T-helper 1 cell (primary cell): ENCODE data around the gene CHRNA5.
"Not testable (repeated sequence)": the region's sequence is repeated elsewhere in the genome, so short reads cannot be mapped to it uniquely, and the experiment has no call there.

Experiments
- DNase-seq, 5 donors: peaks; one replicate each; pipeline ENCODE4 v3.0.0-alpha.2; 2012 to 2020
- total RNA-seq, 4 donors: gene quantifications; one replicate each; lab custom pipeline; 2026; lab: John Stamatoyannopoulos, UW

The CHRNA5 gene
- 0 to 0.80 (median 0.43) reads per million in 4 donors for total RNA-seq

DNA sequence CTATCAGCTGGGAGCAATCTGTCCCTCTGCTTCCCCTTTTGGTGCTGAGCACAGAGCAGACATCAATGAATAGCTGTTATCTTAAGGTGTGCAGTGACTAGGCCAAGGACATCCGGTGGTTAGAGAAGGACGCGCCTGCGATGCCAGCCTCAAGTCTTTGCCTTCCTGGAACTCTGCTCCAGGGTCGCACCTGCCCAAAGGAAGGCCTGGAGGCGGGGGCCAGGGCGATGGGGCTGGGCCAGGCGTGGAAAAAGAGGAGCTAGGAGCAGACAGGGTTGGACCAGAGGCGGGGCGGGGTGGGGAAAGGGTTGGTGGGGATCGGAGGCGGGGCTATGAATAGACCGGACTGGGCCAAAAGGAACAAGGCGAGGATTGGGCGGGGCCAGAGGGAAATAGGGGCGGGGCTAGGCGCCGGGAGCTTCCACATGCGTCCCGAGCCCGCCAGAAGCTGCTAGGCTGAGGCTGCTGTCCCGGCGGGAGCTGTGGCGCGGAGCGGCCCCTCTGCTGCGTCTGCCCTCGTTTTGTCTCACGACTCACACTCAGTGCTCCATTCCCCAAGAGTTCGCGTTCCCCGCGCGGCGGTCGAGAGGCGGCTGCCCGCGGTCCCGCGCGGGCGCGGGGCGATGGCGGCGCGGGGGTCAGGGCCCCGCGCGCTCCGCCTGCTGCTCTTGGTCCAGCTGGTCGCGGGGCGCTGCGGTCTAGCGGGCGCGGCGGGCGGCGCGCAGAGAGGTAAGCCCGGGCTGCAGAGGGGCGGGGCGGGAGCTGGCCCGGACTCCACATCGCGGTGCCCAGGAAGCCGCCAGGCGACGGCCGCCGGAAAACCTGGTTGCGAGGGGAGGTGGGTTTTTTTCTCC lies at the start of gene CHRNA5:
Gene CHRNA5 (plus strand): TSS at position 424 of the 854 bp plus-strand sequence. CDS start 200 bp downstream, at position 624.
- peak; percentile 48 to 76 (median 61) for DNase-seq

DNA sequence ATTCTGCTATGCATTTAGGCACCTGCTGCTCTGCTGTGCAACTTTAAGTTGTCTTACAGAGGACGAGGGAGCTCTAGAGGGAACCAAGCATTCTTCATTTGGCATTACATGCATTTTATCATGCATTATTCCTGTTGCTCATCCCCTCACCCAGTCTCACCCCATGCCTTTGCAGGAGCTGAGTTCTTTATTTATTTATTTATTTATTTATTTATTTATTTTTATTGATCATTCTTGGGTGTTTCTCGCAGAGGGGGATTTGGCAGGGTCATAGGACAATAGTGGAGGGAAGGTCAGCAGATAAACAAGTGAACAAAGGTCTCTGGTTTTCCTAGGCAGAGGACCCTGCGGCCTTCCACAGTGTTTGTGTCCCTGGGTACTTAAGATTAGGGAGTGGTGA lies 45.3 kb upstream of the CHRNA5 start:
- not testable (repeated sequence) for DNase-seq

DNA sequence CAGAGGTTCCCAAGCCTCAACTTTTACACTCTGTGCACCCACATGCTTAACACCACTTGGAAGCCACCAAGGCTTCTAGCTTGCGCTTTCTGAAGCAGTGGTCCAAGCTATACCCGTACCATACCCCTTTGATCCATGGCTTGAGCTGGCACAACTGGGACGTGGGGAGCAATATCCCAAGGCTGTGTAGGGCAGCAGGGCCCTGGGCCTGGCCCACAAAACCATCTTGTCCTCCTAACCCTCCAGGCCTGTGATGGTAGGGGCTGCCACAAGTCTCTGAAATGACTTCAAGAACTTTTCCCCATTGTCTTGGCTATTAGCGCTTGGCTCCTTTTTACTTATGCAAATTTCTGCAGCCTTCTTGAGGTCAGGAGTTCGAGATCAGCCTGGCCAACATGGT lies 41.1 kb upstream of the CHRNA5 start:
- DNase-seq: no peak

DNA sequence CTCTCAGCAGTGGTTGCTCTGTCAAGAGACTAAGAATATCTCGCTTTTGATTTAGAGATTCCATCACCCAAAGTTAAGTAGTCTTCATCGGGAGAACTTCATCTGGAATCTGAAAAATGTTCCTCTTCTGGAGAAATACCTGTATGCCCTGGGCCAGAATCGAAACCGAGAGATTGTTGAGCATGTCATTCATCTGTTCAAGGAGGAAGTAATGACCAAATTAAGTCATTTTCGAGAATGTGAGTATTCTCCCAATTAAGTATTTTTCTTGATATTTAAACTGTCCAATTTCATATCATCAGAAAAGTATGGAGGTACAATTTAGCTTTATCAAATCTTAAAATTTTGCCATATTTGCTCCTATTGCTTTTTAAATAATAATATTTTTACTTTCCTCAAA lies 38.0 kb upstream of the CHRNA5 start:
- DNase-seq: no peak

DNA sequence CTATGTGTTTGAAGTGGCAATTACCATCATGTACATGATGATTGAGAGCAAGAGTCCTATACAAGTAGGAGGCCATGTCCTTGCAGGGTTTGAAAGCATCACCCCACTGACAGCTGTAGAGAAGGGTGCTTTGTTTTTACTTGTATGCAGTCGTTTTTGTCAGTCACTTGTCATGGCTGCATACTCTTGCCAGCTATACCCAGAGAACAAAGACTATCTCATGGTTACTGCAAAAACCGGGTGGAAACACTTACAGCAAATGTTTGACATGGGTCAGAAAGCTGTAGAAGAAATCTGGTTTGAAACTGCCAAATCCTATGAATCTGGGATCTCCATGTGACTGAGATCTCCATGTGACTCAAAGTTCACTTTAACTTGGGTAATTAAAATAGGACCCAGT lies 32.0 kb upstream of the CHRNA5 start:
- DNase-seq: no peak

DNA sequence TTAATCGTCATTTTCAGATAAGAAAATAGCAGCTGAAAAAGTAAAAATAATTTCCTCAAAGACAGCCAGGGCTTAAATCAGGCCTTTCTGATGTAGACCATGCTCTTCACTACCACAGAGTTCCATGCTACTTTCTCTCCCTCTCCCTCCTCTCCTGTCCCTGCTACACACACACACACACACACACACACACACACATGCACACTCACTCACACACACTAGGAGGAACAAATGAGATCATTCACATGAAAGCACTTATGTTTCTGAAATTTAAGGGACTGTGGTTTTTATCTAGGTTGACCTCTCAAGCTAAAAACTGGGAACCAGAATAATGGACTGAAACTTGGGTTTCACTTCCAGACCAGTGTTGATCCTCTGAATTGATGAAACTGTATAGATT lies 29.2 kb upstream of the CHRNA5 start:
- no peak for DNase-seq

DNA sequence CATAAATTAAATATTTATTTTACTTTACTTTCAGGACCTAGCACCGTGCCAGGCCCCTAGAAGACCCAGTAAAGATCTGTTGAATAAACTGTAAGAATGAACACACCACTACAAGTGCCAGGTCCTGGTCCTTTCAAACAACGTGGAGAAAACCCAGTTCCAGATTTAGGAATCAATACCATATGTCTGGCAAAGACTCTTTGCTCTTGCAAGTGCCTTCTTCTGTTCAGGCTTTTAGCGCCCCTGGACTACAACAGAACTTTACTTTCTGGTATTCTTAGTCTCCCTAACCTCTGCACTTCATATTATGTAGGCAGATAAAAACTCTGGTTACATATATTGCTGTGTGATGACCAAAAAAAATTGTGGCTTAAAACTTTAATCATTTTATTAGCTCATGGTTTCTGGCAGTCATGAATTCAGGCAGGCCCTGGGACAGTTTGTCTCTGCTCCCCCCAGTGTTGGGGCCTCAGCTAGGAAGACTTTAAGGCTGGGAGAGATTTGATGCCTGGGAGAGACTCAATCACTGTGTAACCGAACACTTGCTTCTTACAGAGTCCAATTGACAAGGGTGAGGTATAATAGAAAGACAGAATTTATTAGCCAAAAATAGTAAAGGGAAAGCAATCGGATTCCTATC lies 27.9 kb upstream of the CHRNA5 start:
- DNase-seq: no peak

DNA sequence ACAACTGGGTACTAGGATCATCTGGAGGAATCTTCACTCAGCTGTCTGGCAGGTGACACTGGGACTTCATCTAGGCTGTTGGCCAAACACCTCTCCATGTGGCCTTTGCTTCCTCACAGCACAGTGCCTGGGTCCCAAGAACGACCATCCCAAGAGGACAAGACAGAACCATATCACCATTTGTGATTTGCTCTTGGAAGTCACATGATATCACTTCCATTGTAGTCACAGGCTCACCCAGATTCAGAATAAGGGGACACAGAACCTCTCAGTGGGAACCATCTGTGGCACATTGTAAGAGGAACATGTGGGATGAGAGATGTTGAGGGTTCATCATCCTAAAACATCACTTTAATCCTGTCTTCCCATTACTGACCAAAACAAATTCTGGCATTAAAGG lies 27.0 kb upstream of the CHRNA5 start:
- no peak for DNase-seq

DNA sequence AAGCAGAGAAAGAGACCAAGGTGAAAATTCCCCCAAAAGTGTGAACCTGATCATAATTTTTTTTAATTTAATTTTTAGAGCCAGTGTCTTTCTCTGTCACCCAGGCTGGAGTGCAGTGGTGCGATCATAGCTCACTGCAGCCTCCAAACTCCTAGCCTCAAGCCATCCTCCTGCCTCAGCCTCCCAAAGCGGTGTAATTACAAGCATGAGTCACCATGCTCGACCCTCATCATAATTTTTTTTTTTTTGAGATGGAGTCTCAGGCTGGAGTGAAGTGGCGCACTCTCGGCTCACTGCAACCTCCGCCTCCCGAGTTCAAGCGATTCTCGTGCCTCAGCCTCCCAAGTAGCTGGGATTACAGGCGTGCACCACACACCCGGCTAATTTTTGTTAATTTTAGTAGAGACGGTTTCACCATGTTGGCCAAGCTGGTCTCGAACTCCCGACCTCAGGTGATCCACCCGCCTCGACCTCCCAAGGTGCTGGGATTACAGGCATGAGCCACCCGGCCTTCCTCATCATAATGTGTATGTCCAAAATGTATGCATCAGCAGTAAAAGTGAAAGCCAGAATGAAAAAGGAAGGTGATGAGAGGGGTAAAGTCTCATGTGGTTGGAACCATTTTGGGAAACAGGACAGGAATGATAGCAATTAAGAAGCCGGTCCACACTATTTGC lies 25.7 kb upstream of the CHRNA5 start:
- DNase-seq: not testable (repeated sequence)

DNA sequence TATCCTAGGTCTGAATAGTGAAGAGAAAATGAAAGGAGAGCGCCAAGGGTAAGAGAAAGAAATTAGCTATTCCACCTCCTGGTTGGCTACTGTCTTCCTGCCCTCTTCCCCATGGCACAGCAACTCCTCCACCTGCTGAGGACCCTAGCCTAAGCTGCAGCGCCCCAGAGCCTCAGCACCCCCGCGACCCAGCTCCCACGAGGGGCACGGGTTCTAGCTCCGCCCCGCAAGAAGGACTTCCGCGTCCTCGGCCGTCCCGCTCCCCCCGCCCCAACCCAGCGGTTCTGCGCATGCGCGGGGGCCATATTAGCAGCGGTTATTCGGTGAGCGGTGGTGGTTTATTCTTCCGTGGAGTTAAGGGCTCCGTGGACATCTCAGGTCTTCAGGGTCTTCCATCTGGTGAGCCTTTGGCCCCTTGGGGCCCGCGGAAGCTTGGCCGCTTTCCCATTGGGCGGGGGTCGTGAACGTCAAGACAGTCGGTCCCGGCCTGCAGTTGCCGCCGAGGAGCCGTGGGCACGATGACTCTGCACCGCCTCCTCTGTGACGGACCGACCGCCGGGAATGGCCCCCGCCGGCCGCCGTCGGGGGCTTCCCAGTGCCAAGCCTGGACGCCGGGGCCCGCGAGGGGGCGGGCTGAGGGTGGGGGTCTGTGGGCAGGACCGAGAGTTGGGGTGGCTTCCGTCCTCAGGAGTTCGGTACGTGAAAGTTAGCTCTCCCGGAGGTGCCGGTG lies 25.0 kb upstream of the CHRNA5 start, which contains the start of gene PSMA4:
Gene PSMA4 (plus strand): TSS at position 304 of the 730 bp plus-strand sequence. CDS start 1,484 bp downstream, outside the sequence.
- DNase-seq: peak; percentile 86 to 93 (median 90)

DNA sequence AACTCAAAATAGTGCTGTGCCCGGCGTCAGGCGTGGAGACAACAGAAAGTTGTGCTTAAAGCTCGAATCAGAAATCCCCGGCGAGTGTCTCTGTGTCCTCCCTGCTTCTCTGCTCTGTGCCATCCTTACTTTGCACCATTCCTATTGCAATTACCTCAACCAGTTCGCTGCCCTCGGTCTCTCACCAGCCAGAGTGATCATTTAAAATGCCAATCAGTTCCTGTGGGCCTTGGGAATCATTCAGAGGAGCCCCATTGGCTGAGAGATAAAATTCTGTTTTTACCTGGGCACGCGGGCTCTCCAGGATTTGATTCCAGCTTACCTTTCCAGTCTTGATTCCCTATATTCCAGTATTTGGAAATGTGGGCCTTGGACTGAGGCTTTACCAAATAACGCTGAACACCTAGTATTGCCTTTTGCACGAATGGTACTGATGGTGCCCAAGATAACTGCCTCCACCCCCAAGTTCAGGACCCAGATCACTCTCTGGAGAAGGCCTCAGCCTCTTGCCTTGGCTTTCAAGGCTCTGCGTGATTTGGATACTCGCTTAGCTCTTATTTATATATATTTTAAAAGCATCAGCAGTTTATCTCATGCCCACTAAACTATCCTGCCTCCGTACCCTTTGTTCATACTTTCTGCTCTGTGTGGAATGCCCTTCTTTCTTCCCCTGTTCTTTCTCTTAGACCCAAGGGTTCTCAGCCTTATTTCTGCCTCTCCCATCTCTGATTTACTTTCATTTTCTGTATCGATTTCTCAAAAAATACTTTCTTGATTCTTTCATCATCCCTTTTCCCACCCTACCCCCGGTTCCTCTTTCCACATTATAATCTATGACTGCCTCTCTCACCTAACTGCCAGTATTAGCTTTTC lies 24.2 kb upstream of the CHRNA5 start:
- peak in 2 of 5 donors; percentile 8 to 43 for DNase-seq

DNA sequence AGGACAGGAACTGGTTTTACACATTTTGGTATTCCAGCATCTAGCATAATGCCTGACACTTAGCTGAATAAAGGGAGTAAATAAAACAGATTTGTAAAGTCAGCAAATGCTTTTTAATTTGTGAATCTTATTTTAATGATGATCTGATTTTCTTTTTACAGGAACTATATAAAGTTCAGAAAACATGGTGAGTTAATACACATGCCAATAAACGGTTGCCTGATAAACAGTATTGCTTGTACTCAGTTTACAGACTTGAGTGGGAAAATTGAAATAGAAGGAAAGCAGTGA lies 23.6 kb upstream of the CHRNA5 start:
- DNase-seq: no peak

DNA sequence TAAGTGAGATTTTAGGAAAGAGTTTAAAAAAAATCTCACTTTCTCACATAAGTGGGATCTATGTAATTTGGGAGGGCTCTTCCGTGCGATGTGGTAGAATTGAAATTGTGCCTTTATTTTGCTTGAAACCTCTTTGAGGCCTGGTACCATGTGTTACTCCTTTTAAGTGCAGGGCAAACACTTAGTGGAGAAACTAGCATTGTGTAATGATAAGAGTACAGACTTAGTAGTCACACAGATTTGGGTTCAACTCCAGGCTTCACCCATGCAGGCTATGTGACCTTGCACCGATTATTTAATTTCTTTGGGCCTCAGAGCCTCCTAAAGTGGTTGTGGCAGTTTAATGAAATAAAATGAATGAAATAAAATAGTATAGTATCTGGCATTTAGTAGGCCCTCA lies 22.7 kb upstream of the CHRNA5 start:
- no peak for DNase-seq

DNA sequence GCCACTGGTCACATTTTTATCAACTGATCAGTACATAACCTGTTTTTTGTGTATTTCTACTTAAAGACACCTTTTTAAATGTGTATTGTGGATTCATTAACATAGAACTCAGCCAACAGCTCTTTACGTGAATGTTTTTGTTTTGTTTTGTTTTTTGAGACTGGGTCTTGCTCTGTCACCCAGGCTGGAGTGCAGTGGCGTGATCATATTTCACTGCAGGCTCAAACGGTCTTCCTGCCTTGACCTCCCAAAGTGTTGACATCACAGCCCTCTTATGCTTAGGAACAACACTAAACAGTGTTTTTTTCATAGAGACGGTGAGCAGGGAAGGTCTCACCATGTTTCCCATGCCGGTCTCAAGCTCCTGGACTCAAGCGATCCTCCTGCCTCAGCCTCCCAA lies 15.1 kb upstream of the CHRNA5 start:
- no peak for DNase-seq

DNA sequence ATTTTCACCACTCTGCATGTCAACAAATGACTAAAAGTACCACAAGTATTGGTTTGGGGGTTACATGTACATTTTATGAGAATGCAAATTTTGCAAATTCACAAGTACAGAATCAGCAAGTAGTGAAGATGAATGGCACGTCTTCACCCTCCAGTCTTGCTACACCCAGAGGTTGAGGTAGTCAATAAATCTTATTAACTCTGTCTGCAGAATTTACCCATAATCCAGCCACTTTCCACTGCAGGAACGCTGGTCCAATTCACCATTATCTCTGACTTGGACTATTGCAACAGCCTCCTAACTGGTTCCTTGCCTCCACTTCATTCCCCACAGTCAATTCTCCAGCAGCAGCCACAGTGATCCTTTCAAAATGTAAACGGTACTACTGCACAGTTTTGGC lies 14.5 kb upstream of the CHRNA5 start:
- DNase-seq: no peak

DNA sequence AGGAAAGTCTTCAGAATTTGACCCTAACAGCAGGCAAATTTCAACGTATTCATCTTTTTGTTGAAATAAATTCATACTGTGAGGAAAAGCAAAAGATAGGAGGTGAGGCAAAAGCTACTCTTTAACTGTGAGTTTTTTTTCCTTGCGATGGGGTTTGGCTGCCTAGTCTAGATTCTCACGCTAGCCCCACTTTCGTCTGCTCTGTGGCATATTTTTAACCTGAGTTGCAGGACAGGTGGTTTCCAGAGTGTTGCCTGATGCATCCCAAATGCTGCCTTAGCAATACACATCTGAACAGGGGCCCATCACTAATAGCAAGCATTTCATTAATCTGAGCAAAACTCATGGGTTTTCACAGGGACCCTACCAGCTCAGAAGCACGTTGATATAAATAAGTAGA lies 13.4 kb upstream of the CHRNA5 start:
- no peak for DNase-seq

DNA sequence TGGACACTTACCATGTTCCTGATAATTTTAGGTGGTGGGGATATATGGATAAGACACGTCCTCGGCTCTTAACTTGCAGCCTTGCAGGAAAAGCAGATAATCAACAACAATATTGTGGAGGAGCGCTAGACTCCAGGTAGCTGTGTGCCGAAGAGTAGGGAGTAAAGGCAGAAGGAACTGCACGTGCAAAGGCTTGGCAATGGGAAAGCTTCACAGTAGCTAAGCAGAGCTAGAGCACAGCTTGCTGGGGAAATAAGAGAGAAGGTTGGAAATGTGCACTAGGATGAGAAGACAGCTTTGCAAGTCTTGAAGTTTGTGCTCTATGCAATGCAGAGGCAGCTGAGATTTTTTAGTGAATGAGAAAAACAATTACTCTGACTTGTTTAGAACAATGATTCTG lies 12.7 kb upstream of the CHRNA5 start:
- no peak for DNase-seq

DNA sequence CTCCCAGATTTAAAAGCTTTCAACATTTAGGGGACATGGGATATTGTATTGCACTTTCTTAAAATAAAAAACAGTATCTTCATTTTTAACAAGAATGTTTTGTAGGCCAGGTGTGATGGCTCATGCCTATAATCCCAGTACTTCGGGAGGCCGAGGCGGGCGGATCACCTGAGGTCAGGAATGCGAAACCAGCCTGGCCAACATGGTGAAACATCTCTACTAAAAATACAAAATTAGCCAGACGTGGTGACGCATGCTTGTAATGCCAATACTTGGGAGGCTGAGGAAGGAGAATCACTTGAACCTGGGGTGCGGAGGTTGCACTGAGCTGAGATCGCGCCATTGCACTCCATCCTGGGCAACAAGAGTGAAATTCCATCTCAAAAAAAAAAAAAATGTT lies 5.1 kb upstream of the CHRNA5 start:
- not testable (repeated sequence) for DNase-seq

DNA sequence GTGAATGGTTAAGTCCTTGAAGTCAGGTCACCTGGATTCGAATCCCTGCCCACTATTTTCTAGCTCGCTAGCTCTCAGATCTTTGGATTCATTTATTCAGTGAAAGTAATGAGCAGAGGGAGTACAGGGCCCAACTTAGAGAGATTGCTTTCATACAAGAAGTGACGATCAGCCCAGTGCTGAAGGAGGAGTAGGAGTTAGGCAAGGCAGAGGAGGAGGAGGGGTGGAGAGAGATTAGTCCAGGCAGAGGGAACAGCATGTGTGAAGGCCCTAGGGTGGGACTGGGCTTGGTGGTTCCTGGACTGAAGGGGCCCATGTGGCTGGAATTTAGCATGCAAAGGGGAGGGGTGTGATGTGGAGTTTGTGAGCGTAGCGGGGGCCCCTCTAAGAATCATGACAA lies 3.8 kb upstream of the CHRNA5 start:
- DNase-seq: no peak

DNA sequence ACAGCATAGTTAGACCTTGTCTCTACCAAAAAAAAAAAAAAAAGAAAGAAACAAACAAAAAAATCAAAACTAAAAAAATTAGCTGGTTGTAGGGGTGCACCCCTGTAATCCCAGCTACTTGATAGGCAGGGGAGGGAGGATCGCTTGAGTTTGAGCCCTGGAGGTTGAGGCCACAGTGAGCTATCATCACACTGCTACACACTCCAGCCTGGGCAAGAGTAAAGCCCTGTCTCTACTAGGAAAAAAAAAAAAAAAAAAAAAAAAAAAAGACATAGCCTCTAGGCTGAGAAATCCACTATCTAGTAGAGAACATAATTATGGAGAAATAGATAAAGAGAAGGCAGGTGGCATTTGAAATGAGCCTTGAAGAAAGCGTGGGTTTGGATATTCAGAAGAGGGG lies 2.2 kb upstream of the CHRNA5 start:
- DNase-seq: no peak

DNA sequence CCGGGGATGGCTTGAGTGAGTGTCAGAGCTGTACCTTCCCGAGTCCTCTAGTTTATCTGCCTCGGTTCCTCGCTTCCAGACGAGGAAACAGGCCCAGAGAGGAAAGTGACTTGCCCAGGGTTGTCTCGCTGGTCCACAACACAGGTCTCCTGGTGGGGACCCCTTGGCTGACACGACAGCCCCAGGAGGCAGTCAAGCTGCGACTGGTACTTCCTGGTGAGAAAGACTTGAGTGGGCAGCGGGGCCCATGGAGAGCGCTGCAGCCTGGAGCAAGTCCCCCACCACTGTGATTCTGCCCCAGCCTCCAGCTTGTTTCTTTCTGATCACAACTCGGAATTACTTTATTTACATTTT lies 600 bp upstream of the CHRNA5 start:
- no peak for DNase-seq
